ENCODE results near the gene LAMC3. TPM values are rescaled to one million over a fixed set of nuclear protein-coding genes. Genes with fewer than 3 reads are reported as not detected.
A peak's percentile ranks its signal among the peaks of the same experiment; 100 is the strongest.

Gene LAMC3
- total and polyA plus RNA-seq, 2 donors from 2014 or later = 13.4 to 13.8 TPM

- intact Hi-C loops (cut with DNase I) = no loop called here
- FAIRE-seq (no peak), DNase-seq (no peak)
- H3K27ac ChIP-seq (ENCODE audit: low read depth in 2 of 2, low read length in 2 of 2) = no peak overlapping the region
- H3K4me1 ChIP-seq (ENCODE audit: control insufficient read depth in 2 of 3, insufficient read depth in 2 of 3, low read depth in 1 of 3, low read length in 3 of 3) = peaks cover 2 to 4% (median 2%) of the 10 kb centered on the region in 3 donors
- no peaks in the 10 kb centered on the region for H3K27me3 ChIP-seq (ENCODE audit: control insufficient read depth, insufficient read depth, low read length)
- H3K9me3 ChIP-seq (ENCODE audit: control insufficient read depth in 2 of 3, insufficient read depth in 1 of 3, low read length in 3 of 3) = no peaks in the 10 kb centered on the region
- H3K36me3 ChIP-seq (ENCODE audit: control insufficient read depth in 2 of 3, insufficient read depth in 3 of 3, low read length in 3 of 3) = no peaks in the 10 kb centered on the region
- TF ChIP-seq, protein P1, sequence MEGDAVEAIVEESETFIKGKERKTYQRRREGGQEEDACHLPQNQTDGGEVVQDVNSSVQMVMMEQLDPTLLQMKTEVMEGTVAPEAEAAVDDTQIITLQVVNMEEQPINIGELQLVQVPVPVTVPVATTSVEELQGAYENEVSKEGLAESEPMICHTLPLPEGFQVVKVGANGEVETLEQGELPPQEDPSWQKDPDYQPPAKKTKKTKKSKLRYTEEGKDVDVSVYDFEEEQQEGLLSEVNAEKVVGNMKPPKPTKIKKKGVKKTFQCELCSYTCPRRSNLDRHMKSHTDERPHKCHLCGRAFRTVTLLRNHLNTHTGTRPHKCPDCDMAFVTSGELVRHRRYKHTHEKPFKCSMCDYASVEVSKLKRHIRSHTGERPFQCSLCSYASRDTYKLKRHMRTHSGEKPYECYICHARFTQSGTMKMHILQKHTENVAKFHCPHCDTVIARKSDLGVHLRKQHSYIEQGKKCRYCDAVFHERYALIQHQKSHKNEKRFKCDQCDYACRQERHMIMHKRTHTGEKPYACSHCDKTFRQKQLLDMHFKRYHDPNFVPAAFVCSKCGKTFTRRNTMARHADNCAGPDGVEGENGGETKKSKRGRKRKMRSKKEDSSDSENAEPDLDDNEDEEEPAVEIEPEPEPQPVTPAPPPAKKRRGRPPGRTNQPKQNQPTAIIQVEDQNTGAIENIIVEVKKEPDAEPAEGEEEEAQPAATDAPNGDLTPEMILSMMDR (IDR thresholded peaks at IDR 0.05; ENCODE audit: borderline replicate concordance, extremely low read depth, insufficient read depth) = no peak
- H3K9ac ChIP-seq (ENCODE audit: low read length in 3 of 3) = no peak overlapping the region
- H3K4me3 ChIP-seq (ENCODE audit: low read length in 3 of 3) = no peak overlapping the region
Observed at GRCh38 chr9:131092548-131093440, 83.8 kb downstream of the LAMC3 start.

- H3K36me3 ChIP-seq (ENCODE audit: control insufficient read depth in 2 of 3, insufficient read depth in 3 of 3, low read length in 3 of 3) = peaks cover 0 to 3% (median 0%) of the 10 kb centered on the region in 3 donors
- H3K27ac ChIP-seq (ENCODE audit: low read depth in 2 of 2, low read length in 2 of 2) = no peak overlapping the region
- peaks cover 2 to 10% (median 3%) of the 10 kb centered on the region in 3 donors for H3K4me1 ChIP-seq (ENCODE audit: control insufficient read depth in 2 of 3, insufficient read depth in 2 of 3, low read depth in 1 of 3, low read length in 3 of 3)
- no peak for DNase-seq
- no peak for FAIRE-seq
- no peaks in the 10 kb centered on the region for H3K9me3 ChIP-seq (ENCODE audit: control insufficient read depth in 2 of 3, insufficient read depth in 1 of 3, low read length in 3 of 3)
- H3K9ac ChIP-seq (ENCODE audit: low read length in 3 of 3) = no peak overlapping the region
- TF ChIP-seq, protein P1 (IDR thresholded peaks at IDR 0.05; ENCODE audit: borderline replicate concordance, extremely low read depth, insufficient read depth) = no peak
- H3K27me3 ChIP-seq (ENCODE audit: control insufficient read depth, insufficient read depth, low read length) = no peaks in the 10 kb centered on the region
- H3K4me3 ChIP-seq (ENCODE audit: low read length in 3 of 3) = no peak overlapping the region
- intact Hi-C loops (cut with DNase I) = no loop called here
Observed at GRCh38 chr9:131094015-131094414, 85.0 kb downstream of the LAMC3 start.

GRCh38 chr9:131094622-131095021 lies 85.6 kb downstream of the LAMC3 start:
- no peaks in the 10 kb centered on the region for H3K27me3 ChIP-seq (ENCODE audit: control insufficient read depth, insufficient read depth, low read length)
- intact Hi-C loops (cut with DNase I) = no loop called here
- TF ChIP-seq, protein P1 (IDR thresholded peaks at IDR 0.05; ENCODE audit: borderline replicate concordance, extremely low read depth, insufficient read depth) = no peak
- H3K4me1 ChIP-seq (ENCODE audit: control insufficient read depth in 2 of 3, insufficient read depth in 2 of 3, low read depth in 1 of 3, low read length in 3 of 3) = peaks cover 2 to 15% (median 8%) of the 10 kb centered on the region in 3 donors
- no peak overlapping the region for H3K4me3 ChIP-seq (ENCODE audit: low read length in 3 of 3)
- FAIRE-seq (no peak), DNase-seq (peak in 2 of 5 donors; percentile 53 to 87)
- H3K9me3 ChIP-seq (ENCODE audit: control insufficient read depth in 2 of 3, insufficient read depth in 1 of 3, low read length in 3 of 3) = no peaks in the 10 kb centered on the region
- no peak overlapping the region for H3K27ac ChIP-seq (ENCODE audit: low read depth in 2 of 2, low read length in 2 of 2)
- peaks cover 0 to 5% (median 0%) of the 10 kb centered on the region in 3 donors for H3K36me3 ChIP-seq (ENCODE audit: control insufficient read depth in 2 of 3, insufficient read depth in 3 of 3, low read length in 3 of 3)
- H3K9ac ChIP-seq (ENCODE audit: low read length in 3 of 3) = no peak overlapping the region

Data from kidney (tissue), 14 donors.